ENCODE measurements around the gene TFB1M. TPM values are rescaled to one million over a fixed set of nuclear protein-coding genes. Genes with fewer than 3 reads are reported as not detected.

Gene TFB1M
- total RNA-seq, 1 donor = 18.8 TPM

DNA sequence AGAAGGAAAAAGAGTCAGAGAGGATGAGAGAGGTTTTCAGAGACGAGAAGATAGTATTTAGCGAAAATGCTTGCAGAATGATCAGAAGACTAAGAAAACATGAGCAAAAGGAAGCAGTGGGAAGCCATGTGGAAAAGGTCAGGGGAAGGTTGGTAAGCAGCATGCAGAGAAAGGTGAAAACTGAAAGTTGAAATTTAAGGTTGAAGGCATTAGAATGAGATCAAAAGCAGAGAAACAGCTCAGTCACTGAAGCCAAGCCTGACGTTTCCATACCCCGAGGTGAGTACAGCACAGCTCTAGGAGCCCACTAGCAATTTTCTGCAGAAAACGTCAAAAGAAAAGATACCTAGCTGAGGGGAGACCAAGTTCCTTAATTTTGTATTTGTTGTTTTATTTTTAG lies 19.1 kb upstream of the TFB1M start:
- Histone ChIP-seq H3K27ac (ENCODE audit: low read depth, low read length) (no peak overlapping the region), H4K20me1 (ENCODE audit: insufficient read depth, low read length) (no peaks in the 10 kb centered on the region), H3K9me3 (ENCODE audit: low read depth, low read length) (no peaks in the 10 kb centered on the region), H3K27me3 (ENCODE audit: insufficient read depth, low read length) (no peaks in the 10 kb centered on the region), H2AFZ (ENCODE audit: low read length) (peak overlapping the region; percentile 79), H3K79me2 (ENCODE audit: insufficient read depth, low read length) (no peaks in the 10 kb centered on the region), H3K4me1 (ENCODE audit: insufficient read depth, low read length) (peaks cover 2% of the 10 kb centered on the region), H3K4me2 (ENCODE audit: insufficient read depth, low read length) (no peak overlapping the region), H3K36me3 (ENCODE audit: insufficient read depth, low read length) (no peaks in the 10 kb centered on the region), H3K4me3 (ENCODE audit: insufficient read depth, low read length) (no peak overlapping the region)
- no peak for DNase-seq (ENCODE audit: insufficient read length, low spot score, missing footprints)
- TF ChIP-seq, protein P1, sequence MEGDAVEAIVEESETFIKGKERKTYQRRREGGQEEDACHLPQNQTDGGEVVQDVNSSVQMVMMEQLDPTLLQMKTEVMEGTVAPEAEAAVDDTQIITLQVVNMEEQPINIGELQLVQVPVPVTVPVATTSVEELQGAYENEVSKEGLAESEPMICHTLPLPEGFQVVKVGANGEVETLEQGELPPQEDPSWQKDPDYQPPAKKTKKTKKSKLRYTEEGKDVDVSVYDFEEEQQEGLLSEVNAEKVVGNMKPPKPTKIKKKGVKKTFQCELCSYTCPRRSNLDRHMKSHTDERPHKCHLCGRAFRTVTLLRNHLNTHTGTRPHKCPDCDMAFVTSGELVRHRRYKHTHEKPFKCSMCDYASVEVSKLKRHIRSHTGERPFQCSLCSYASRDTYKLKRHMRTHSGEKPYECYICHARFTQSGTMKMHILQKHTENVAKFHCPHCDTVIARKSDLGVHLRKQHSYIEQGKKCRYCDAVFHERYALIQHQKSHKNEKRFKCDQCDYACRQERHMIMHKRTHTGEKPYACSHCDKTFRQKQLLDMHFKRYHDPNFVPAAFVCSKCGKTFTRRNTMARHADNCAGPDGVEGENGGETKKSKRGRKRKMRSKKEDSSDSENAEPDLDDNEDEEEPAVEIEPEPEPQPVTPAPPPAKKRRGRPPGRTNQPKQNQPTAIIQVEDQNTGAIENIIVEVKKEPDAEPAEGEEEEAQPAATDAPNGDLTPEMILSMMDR (IDR thresholded peaks at IDR 0.05; ENCODE audit: extremely low read depth, low read depth, low read length) = no peak

DNA sequence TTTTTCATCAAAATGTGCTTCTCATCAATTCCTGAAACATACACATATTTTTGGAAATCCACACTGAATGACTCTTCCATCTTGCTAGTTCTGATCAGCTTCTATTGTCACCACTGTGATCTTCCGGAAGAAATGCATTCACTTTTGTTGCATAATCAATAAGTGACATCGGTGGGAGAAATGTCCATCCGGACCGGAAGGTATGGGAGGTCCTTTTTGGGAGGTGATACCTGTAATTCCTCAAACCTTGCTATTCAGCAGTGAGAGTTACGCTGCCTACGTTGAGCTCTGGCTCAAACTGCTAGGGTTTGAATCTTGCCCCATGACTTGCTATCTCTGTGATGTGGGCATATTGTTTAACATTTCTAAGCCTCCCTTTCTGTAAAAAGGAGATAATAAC lies 16.6 kb upstream of the TFB1M start:
- Histone ChIP-seq H2AFZ (ENCODE audit: low read length) (no peak overlapping the region), H3K4me3 (ENCODE audit: insufficient read depth, low read length) (no peak overlapping the region), H3K4me2 (ENCODE audit: insufficient read depth, low read length) (no peak overlapping the region), H3K9me3 (ENCODE audit: low read depth, low read length) (no peaks in the 10 kb centered on the region), H4K20me1 (ENCODE audit: insufficient read depth, low read length) (no peaks in the 10 kb centered on the region), H3K4me1 (ENCODE audit: insufficient read depth, low read length) (peaks cover 8% of the 10 kb centered on the region), H3K27ac (ENCODE audit: low read depth, low read length) (no peak overlapping the region), H3K79me2 (ENCODE audit: insufficient read depth, low read length) (no peaks in the 10 kb centered on the region), H3K27me3 (ENCODE audit: insufficient read depth, low read length) (no peaks in the 10 kb centered on the region), H3K36me3 (ENCODE audit: insufficient read depth, low read length) (no peaks in the 10 kb centered on the region)
- DNase-seq (ENCODE audit: insufficient read length, low spot score, missing footprints) = no peak
- TF ChIP-seq, protein P1 (IDR thresholded peaks at IDR 0.05; ENCODE audit: extremely low read depth, low read depth, low read length) = no peak

DNA sequence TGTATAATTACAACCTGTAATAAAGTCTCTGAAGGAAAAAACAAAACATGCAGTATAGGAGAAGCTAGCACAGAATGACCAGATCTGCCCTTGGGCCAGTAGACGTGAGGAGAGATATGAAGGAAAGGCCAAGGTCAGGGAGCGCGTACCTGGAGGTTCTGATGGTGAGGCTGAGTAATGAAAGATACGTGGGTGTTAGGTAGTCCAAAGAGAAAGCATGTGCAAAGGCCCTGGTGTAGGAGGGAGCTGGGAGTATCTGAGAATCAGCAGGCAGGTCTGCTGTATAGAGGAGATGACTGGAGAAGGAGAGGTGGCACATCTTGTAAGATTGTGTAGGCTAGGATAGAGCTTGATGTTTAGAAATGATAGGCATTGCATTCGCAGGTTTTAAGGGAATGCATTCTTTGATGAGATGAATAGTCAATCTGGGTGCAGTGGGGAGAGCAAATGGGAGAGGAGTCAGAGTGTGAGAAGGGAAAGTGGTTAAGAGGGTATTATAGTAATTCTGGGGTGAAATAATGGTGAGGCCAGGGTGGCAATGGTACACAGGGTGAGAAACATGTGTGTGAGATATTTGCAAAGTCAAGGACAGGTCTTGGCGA lies 15.9 kb upstream of the TFB1M start:
- no peaks in the 10 kb centered on the region for H3K36me3 ChIP-seq (ENCODE audit: insufficient read depth, low read length)
- H4K20me1 ChIP-seq (ENCODE audit: insufficient read depth, low read length) = no peaks in the 10 kb centered on the region
- no peaks in the 10 kb centered on the region for H3K79me2 ChIP-seq (ENCODE audit: insufficient read depth, low read length)
- H3K4me3 ChIP-seq (ENCODE audit: insufficient read depth, low read length) = no peak overlapping the region
- TF ChIP-seq, protein P1 (IDR thresholded peaks at IDR 0.05; ENCODE audit: extremely low read depth, low read depth, low read length) = no peak
- peaks cover 8% of the 10 kb centered on the region for H3K4me1 ChIP-seq (ENCODE audit: insufficient read depth, low read length)
- no peak overlapping the region for H3K27ac ChIP-seq (ENCODE audit: low read depth, low read length)
- H3K9me3 ChIP-seq (ENCODE audit: low read depth, low read length) = no peaks in the 10 kb centered on the region
- DNase-seq (ENCODE audit: insufficient read length, low spot score, missing footprints) = no peak
- H3K4me2 ChIP-seq (ENCODE audit: insufficient read depth, low read length) = no peak overlapping the region
- H2AFZ ChIP-seq (ENCODE audit: low read length) = no peak overlapping the region
- no peaks in the 10 kb centered on the region for H3K27me3 ChIP-seq (ENCODE audit: insufficient read depth, low read length)

DNA sequence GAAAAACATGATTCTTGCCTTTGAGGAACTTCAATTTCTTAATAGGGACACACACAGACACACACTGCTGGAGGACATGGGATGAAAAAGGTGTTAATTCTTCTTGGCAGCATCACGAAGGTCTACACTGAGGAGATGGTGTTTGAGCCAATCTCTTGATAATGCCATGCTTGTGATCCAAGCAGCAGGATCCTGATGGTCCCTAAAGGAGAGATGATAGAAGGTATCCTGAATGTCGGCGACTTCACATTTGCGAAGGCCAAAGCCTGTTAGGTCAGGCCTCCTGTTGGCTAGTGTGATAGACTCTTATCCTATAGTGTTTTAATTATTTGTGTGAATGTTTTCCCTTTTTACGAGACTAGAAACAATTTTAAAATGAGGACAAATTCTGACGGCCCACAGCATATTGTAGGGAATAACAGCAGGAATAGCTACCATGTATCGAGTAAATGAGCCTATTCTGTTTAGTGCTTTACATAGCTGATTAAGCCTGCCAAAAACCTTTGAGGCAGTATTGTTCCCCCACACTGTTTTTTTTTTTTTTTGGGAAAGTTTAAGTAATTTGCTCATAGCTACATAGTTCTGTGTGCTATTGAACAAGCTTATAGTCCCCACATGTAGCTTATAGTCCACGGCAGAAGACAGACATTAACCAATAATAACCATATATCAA lies 15.3 kb upstream of the TFB1M start:
- H3K9me3 ChIP-seq (ENCODE audit: low read depth, low read length) = no peaks in the 10 kb centered on the region
- TF ChIP-seq, protein P1 (IDR thresholded peaks at IDR 0.05; ENCODE audit: extremely low read depth, low read depth, low read length) = no peak
- H3K79me2 ChIP-seq (ENCODE audit: insufficient read depth, low read length) = no peaks in the 10 kb centered on the region
- no peak overlapping the region for H2AFZ ChIP-seq (ENCODE audit: low read length)
- no peak overlapping the region for H3K27ac ChIP-seq (ENCODE audit: low read depth, low read length)
- no peak for DNase-seq (ENCODE audit: insufficient read length, low spot score, missing footprints)
- no peaks in the 10 kb centered on the region for H3K27me3 ChIP-seq (ENCODE audit: insufficient read depth, low read length)
- H4K20me1 ChIP-seq (ENCODE audit: insufficient read depth, low read length) = no peaks in the 10 kb centered on the region
- no peak overlapping the region for H3K4me3 ChIP-seq (ENCODE audit: insufficient read depth, low read length)
- H3K4me1 ChIP-seq (ENCODE audit: insufficient read depth, low read length) = peaks cover 8% of the 10 kb centered on the region
- H3K4me2 ChIP-seq (ENCODE audit: insufficient read depth, low read length) = no peak overlapping the region
- H3K36me3 ChIP-seq (ENCODE audit: insufficient read depth, low read length) = no peaks in the 10 kb centered on the region
